Astrocyte (in vitro differentiated cells and primary cell): ENCODE results near the gene FGFR4.

Experiments
- CTCF ChIP-seq: IDR thresholded peaks from 2 replicates; pipeline ENCODE4 v1.5.1; 2011; ENCODE audit warnings: low read depth, mild to moderate bottlenecking, inconsistent platforms, low read length, moderate library complexity; ENCODE audit not compliant: insufficient read depth
- EZH2 ChIP-seq: IDR thresholded peaks from 2 replicates; pipeline ENCODE4 v1.6.1; 2012; ENCODE audit warnings: mild to moderate bottlenecking, low read length, inconsistent platforms; ENCODE audit not compliant: insufficient read depth

- TF ChIP-seq EZH2 (no peak), CTCF (no peak)
Observed at GRCh38 chr5:177133853-177134696, 47.4 kb downstream of the FGFR4 start.
